Right cardiac atrium (tissue), 5 donors: Measurements from ENCODE around the gene HK3. TPM values are rescaled to one million over a fixed set of nuclear protein-coding genes. Genes with fewer than 3 reads are reported as not detected.

Experiments
- ATAC-seq, 2 donors: fragments of 200-7000 bp; cut with Tn5 transposase; one replicate each; pipeline versions ENCODE4 v1.8.0 to v1.9.1; 2020; ENCODE audit warnings: moderate library complexity in 2 of 2, mild to moderate bottlenecking in 1 of 2
- DNase-seq, 3 donors: peaks; one replicate each; pipeline ENCODE4 v3.0.0-alpha.2; 2020
- H3K27ac ChIP-seq: one replicate; pipeline ENCODE4 v1.5.1; 2013; ENCODE audit warnings: mild to moderate bottlenecking, low read length, control low read depth, moderate library complexity
- H3K27me3 ChIP-seq: one replicate; pipeline ENCODE4 v1.6.1; 2013; ENCODE audit not compliant: control insufficient read depth, insufficient read depth
- H3K4me1 ChIP-seq: one replicate; pipeline ENCODE4 v1.6.1; 2013; ENCODE audit warnings: low read length; ENCODE audit not compliant: control insufficient read depth, insufficient read depth
- H3K4me3 ChIP-seq: one replicate; pipeline ENCODE4 v1.5.1; 2013; ENCODE audit warnings: low read length, control low read depth
- H3K9me3 ChIP-seq: one replicate; pipeline ENCODE4 v1.6.1; 2013; ENCODE audit warnings: low read length; ENCODE audit not compliant: control insufficient read depth
- WGBS: extraction: QIAGEN DNeasy Blood & Tissue Kit; methylation state at CpG from one replicate; pipeline ENCODE4 v1.1.7; 2013; 5-methylcytosine and 5-hydroxymethylcytosine counted together
- intact Hi-C, 4 donors: fragments of 100-400 bp; cut with DNase I; formaldehyde crosslinking; loops; one replicate each; pipeline versions ENCODE4 v1.11.0 to v1.14.0; 2022 to 2023
- polyA plus RNA-seq: library from polyadenylated mRNA; stranded (reverse); fragments of 200-250 nt; gene quantifications from one replicate; pipeline ENCODE4 v1.2.3, GENCODE V29; 2013
- total RNA-seq, 4 donors: library from RNA; stranded (reverse); fragmentation: NEBNext Ultra II Directional; extraction: Animal tissue kit (Norgen Biotek cat#: 25700); gene quantifications; one replicate each; pipeline ENCODE4 v1.2.1, GENCODE V29; 2021
- donor health status: healthy with polysubstance abuse.
- donor health status: DM: no; HTN: yes; CAD: no.
- donor health status: DM: no; HTN: no; CAD: no.
- donor health status: DM: no; HTN: yes; CAD: no; lungs with severe emphysema.
- donor health status: DM: yes; HTN: yes; CAD: no.

The HK3 gene
- total and polyA plus RNA-seq, 5 donors: 8.3 to 15.4 (median 11.6) TPM

DNA sequence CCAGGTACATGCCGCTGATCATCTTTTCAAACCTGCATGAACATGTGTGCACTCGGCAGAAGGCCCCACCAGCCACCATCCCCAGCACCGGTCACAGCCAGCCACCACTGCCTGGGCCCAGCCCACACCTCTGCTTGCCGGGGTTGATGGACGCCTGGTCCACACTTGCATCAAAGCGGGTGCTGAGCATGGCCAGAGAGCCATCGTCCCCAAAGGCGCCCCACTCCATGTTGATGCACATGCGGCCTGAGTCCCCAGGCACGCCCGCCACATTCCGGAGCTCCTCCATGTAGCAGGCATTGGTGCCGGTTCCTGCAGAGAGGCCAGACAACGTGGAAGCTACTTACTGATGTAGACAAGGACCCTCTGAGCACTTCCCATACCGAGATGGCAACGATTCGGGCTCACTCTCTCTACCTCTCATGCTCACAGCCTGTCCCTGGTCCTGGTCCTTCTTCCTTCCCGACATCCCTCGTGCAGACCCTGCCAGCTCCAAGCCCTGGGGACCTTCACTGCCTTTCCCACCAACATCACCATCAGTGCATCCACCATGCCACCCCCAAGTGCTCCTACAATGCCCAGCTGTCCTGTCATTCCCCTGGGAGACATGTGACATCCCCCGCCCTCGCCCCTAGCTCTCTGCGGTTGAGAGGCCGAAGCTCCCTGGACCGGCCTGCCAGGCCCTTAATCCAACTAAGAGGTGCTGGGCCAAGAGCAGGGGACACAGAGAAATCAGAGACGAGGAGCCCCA lies 17.2 kb downstream of the HK3 start:
- Histone ChIP-seq H3K27me3 (no peaks in the 10 kb centered on the region), H3K4me1 (no peaks in the 10 kb centered on the region), H3K27ac (no peak overlapping the region), H3K4me3 (no peak overlapping the region), H3K9me3 (no peaks in the 10 kb centered on the region)
- no peak for ATAC-seq
- intact Hi-C loops: no loop called here
- WGBS: 83% methylated on average over 25 of the region's 25 CpGs
- DNase-seq: peak in 1 of 3 donors; percentile 40

DNA sequence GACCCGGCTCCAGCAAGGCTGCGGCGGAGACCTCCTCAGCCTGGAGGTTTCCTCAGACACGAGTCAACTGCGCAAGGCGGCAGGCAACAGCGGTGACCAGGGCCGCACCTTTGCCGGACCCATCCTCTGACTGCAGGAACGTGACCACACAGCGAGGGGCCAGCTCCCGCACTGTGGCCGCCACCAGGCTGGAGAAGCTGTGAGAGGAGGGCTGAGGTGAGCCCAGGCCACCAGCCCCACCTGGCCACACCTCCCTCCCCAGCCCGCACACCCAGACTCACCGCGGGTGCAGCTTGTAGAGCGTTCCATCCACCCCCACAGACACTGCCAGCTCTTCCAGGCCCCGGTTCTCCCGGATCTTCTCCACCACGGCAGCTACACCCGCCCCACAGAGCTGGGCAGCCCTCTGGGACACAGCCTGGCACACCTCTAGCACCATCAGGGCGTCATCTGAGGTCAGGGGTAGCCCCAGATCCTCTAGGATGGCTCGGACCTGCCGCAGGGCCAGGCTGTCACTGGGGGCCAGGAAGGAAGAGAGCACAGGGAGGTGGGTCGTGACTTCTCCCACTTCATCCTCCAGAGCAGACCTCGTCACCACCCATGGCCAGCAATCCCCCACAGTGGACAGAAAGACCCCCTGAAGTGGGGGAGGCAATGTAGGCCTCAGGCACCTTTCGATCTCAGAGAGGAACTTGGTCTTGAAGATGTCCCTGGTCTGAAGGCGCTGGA lies 18.0 kb downstream of the HK3 start:
- H3K4me1 ChIP-seq: no peaks in the 10 kb centered on the region
- intact Hi-C loops: no loop called here
- no peak overlapping the region for H3K4me3 ChIP-seq
- WGBS: 89% methylated on average over 28 of the region's 28 CpGs
- ATAC-seq (peak in 1 of 2 donors; percentile 4), DNase-seq (peak in 1 of 3 donors; percentile 46)
- H3K27me3 ChIP-seq: no peaks in the 10 kb centered on the region
- H3K9me3 ChIP-seq: no peaks in the 10 kb centered on the region
- H3K27ac ChIP-seq: no peak overlapping the region

DNA sequence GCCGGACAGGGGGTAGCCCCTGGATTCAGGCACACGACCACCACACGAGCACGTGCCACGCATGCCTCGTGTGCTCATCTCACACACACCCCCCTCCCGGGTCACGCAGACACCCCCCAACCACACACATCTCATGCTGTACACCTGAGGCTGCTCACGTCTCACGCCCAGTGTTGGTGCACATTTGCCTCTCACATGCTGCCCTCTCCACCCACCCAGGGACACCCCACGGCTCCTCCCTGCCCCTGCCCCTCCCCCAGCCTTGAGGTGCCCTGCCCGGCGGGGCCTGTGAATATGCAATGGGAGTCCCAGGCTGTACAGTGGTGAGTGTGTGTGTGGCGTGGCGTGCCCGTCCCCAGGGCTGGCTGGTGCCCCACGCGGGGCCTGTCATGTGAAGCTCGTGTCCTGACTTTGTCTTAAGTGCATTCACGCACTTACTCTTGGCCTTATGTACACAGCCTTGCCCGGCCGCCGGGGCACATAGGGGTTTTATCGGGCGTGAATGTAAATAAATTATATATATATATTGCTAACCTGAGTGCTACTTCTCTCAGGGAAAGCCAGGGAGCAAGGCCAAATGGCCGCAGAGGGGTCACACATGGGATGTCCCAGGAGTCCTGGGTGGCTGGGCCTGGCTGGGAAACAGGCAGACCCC lies 18.7 kb downstream of the HK3 start:
- 91% methylated on average over 26 of the region's 26 CpGs for WGBS
- ATAC-seq (no peak), DNase-seq (peak in 1 of 3 donors; percentile 34)
- H3K4me1 ChIP-seq: no peaks in the 10 kb centered on the region
- no peaks in the 10 kb centered on the region for H3K27me3 ChIP-seq
- no peaks in the 10 kb centered on the region for H3K9me3 ChIP-seq
- intact Hi-C loops: no loop called here
- H3K27ac ChIP-seq: no peak overlapping the region
- H3K4me3 ChIP-seq: no peak overlapping the region

- 69% methylated on average over 23 of the region's 23 CpGs for WGBS
- no peak overlapping the region for H3K4me3 ChIP-seq
- no peak for ATAC-seq
- no peaks in the 10 kb centered on the region for H3K27me3 ChIP-seq
- no peaks in the 10 kb centered on the region for H3K9me3 ChIP-seq
- intact Hi-C loops: no loop called here
- DNase-seq: peak in 1 of 3 donors; percentile 44
- no peaks in the 10 kb centered on the region for H3K4me1 ChIP-seq
- no peak overlapping the region for H3K27ac ChIP-seq
These were observed 19.3 kb downstream of the HK3 start for GRCh38 chr5:176879663-176880361.

DNA sequence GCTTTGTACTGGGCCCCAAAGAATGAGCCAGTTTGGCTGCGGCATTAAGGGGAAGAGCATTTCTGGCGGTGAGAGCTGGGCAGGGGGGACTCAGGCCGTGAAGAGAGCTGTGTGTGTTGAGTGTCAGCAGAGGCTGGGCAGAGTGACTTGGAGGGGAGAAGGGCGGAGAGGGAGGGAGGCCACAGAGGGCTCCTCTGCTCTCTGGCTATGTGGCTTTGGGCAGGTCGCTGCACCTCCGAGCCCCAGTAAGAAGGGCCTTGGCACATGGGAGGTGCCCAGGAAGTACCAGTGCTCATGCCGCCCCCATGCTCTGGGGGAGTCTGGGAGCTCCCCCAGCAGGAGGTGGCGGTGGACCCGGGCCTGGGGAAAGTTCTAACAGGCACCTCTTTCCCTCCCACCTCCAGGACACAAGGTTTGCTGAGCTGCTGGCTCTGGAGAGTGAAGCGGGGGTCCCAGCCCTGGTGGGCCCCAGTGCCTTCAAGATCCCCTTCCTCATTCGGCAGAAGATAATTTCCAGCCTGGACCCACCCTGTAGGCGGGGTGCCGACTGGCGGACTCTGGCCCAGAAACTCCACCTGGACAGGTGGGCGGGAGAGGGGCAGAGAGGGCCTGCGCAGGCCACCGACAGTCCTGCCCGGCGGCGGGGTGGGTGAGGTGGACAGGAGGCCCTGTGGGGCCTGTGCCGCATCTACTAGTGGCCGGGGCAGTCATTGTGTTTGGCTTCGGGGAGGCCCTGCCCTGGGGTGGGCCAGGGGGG lies 20.1 kb downstream of the HK3 start:
- DNase-seq: peak in 1 of 3 donors; percentile 32
- intact Hi-C loops: no loop called here
- WGBS: 84% methylated on average over 23 of the region's 23 CpGs
- no peak overlapping the region for H3K4me3 ChIP-seq
- H3K27ac ChIP-seq: no peak overlapping the region
- no peaks in the 10 kb centered on the region for H3K9me3 ChIP-seq
- no peaks in the 10 kb centered on the region for H3K27me3 ChIP-seq
- ATAC-seq: no peak
- H3K4me1 ChIP-seq: no peaks in the 10 kb centered on the region

DNA sequence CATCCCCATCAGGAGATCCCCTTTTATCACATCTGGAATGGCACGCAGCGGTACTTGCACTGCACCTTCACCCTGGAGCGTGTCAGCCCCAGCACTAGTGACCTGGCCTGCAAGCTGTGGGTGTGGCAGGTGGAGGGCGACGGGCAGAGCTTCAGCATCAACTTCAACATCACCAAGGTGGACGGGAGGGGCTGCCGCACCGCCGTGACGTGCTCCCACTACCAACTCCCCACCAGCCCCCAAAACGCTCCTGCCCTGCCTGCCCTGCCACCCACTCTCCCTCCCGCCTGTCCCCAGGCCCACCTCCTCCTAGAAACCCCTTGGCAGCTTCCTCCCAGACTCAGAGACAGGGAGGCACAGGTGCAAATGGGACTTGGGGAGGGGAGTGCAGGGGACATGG lies 20.7 kb downstream of the HK3 start:
- no peaks in the 10 kb centered on the region for H3K4me1 ChIP-seq
- no peak overlapping the region for H3K27ac ChIP-seq
- no peak overlapping the region for H3K4me3 ChIP-seq
- intact Hi-C loops: no loop called here
- no peaks in the 10 kb centered on the region for H3K9me3 ChIP-seq
- H3K27me3 ChIP-seq: no peaks in the 10 kb centered on the region
- ATAC-seq: no peak
- WGBS: 86% methylated on average over 12 of the region's 12 CpGs
- DNase-seq: peak in 1 of 3 donors; percentile 28

GRCh38 chr5:176877793-176878331 lies 21.3 kb downstream of the HK3 start:
- Histone ChIP-seq H3K4me1 (no peaks in the 10 kb centered on the region), H3K4me3 (no peak overlapping the region), H3K9me3 (no peaks in the 10 kb centered on the region), H3K27me3 (no peaks in the 10 kb centered on the region), H3K27ac (no peak overlapping the region)
- no peak for ATAC-seq
- DNase-seq: peak in 1 of 3 donors; percentile 45
- intact Hi-C loops: no loop called here
- 70% methylated on average over 21 of the region's 21 CpGs for WGBS

GRCh38 chr5:176876506-176877431 lies 22.4 kb downstream of the HK3 start:
- DNase-seq: peak in 1 of 3 donors; percentile 49
- H3K27ac ChIP-seq: no peak overlapping the region
- no peaks in the 10 kb centered on the region for H3K9me3 ChIP-seq
- intact Hi-C loops: no loop called here
- no peak overlapping the region for H3K4me3 ChIP-seq
- ATAC-seq: no peak
- no peaks in the 10 kb centered on the region for H3K27me3 ChIP-seq
- no peaks in the 10 kb centered on the region for H3K4me1 ChIP-seq
- 73% methylated on average over 24 of the region's 24 CpGs for WGBS

- Histone ChIP-seq H3K27me3 (no peaks in the 10 kb centered on the region), H3K9me3 (no peaks in the 10 kb centered on the region), H3K4me3 (no peak overlapping the region), H3K27ac (no peak overlapping the region), H3K4me1 (no peaks in the 10 kb centered on the region)
- DNase-seq (peak in 1 of 3 donors; percentile 49), ATAC-seq (no peak)
- intact Hi-C loops: no loop called here
- 19% methylated on average over 27 of the region's 27 CpGs for WGBS
These were observed 23.2 kb downstream of the HK3 start for GRCh38 chr5:176875783-176876505.
